Measurements from ENCODE around the gene HTRA2. TPM values are rescaled to one million over a fixed set of nuclear protein-coding genes. Genes with fewer than 3 reads are reported as not detected.

The HTRA2 gene
- total and polyA plus RNA-seq, 3 donors from 2014 or later: 36.5 to 46.8 (median 45.8) TPM

GRCh38 chr2:74577448-74577847 lies 47.7 kb downstream of the HTRA2 start:
- no peak for DNase-seq
- intact Hi-C loops (cut with DNase I; ENCODE audit: low total_unique reads): no loop called here
- no peaks in the 10 kb centered on the region for H3K27me3 ChIP-seq
- H3K4me1 ChIP-seq: no peaks in the 10 kb centered on the region
- WGBS, 2 donors: 62 to 71% methylated on average over 2 of the region's 2 CpGs
- no peak overlapping the region for H3K4me3 ChIP-seq
- TF ChIP-seq POLR2A (IDR thresholded peaks at IDR 0.05): no peak
- TF ChIP-seq, protein P1, sequence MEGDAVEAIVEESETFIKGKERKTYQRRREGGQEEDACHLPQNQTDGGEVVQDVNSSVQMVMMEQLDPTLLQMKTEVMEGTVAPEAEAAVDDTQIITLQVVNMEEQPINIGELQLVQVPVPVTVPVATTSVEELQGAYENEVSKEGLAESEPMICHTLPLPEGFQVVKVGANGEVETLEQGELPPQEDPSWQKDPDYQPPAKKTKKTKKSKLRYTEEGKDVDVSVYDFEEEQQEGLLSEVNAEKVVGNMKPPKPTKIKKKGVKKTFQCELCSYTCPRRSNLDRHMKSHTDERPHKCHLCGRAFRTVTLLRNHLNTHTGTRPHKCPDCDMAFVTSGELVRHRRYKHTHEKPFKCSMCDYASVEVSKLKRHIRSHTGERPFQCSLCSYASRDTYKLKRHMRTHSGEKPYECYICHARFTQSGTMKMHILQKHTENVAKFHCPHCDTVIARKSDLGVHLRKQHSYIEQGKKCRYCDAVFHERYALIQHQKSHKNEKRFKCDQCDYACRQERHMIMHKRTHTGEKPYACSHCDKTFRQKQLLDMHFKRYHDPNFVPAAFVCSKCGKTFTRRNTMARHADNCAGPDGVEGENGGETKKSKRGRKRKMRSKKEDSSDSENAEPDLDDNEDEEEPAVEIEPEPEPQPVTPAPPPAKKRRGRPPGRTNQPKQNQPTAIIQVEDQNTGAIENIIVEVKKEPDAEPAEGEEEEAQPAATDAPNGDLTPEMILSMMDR (IDR thresholded peaks at IDR 0.05): no peak
- no peaks in the 10 kb centered on the region for H3K9me3 ChIP-seq
- no peaks in the 10 kb centered on the region for H3K36me3 ChIP-seq (ENCODE audit: low read depth, missing control alignments)
- no peak overlapping the region for H3K27ac ChIP-seq

- intact Hi-C loops (cut with DNase I; ENCODE audit: low total_unique reads): no loop called here
- H3K27me3 ChIP-seq: no peaks in the 10 kb centered on the region
- WGBS, 2 donors: 93 to 95% methylated on average over 3 of the region's 3 CpGs
- DNase-seq: no peak
- no peak overlapping the region for H3K27ac ChIP-seq
- H3K4me3 ChIP-seq: no peak overlapping the region
- TF ChIP-seq, protein P1 (IDR thresholded peaks at IDR 0.05): no peak
- TF ChIP-seq POLR2A (IDR thresholded peaks at IDR 0.05): no peak
- no peaks in the 10 kb centered on the region for H3K4me1 ChIP-seq
- H3K36me3 ChIP-seq (ENCODE audit: low read depth, missing control alignments): no peaks in the 10 kb centered on the region
- H3K9me3 ChIP-seq: no peaks in the 10 kb centered on the region
Measured at GRCh38 chr2:74578408-74578807, 48.7 kb downstream of the HTRA2 start.

GRCh38 chr2:74581463-74581862 lies 51.7 kb downstream of the HTRA2 start:
- intact Hi-C loops (cut with DNase I; ENCODE audit: low total_unique reads): loop anchor here (10.0 kb wide), 1 partner anchor 97 kb away; the partner anchor contains the start of genes CCDC142 and TTC31
- WGBS, 2 donors: 71 to 78% methylated on average over 3 of the region's 3 CpGs
- TF ChIP-seq, protein P1 (IDR thresholded peaks at IDR 0.05): no peak
- no peak for TF ChIP-seq POLR2A (IDR thresholded peaks at IDR 0.05)

GRCh38 chr2:74582184-74582583 lies 52.5 kb downstream of the HTRA2 start:
- no peak for TF ChIP-seq POLR2A (IDR thresholded peaks at IDR 0.05)
- TF ChIP-seq, protein P1 (IDR thresholded peaks at IDR 0.05): no peak
- 77 to 90% methylated on average over 2 of the region's 2 CpGs for WGBS, 2 donors

More at GRCh38 chr2:74581463-74581862, 51.7 kb downstream of the HTRA2 start:
- H3K27ac ChIP-seq: no peak overlapping the region
- no peak overlapping the region for H3K4me3 ChIP-seq
- H3K36me3 ChIP-seq (ENCODE audit: low read depth, missing control alignments): no peaks in the 10 kb centered on the region
- no peaks in the 10 kb centered on the region for H3K4me1 ChIP-seq
- no peaks in the 10 kb centered on the region for H3K9me3 ChIP-seq
- no peak for DNase-seq
- no peaks in the 10 kb centered on the region for H3K27me3 ChIP-seq

More at GRCh38 chr2:74582184-74582583, 52.5 kb downstream of the HTRA2 start:
- no peak overlapping the region for H3K27ac ChIP-seq
- no peak for DNase-seq
- H3K27me3 ChIP-seq: no peaks in the 10 kb centered on the region
- no peaks in the 10 kb centered on the region for H3K9me3 ChIP-seq
- no peaks in the 10 kb centered on the region for H3K36me3 ChIP-seq (ENCODE audit: low read depth, missing control alignments)
- H3K4me3 ChIP-seq: no peak overlapping the region
- intact Hi-C loops (cut with DNase I; ENCODE audit: low total_unique reads): loop anchor here (10.0 kb wide), 1 partner anchor 97 kb away; the partner anchor contains the start of genes CCDC142 and TTC31
- no peaks in the 10 kb centered on the region for H3K4me1 ChIP-seq

Other genes with a start within 250 kb of the HTRA2 start
- 100 to 1,000 TPM; 113 to 188 TPM for gene SLC4A5, start 186.5 kb upstream of the HTRA2 start, total RNA-seq
- gene SLC4A5, start 186.5 kb upstream of the HTRA2 start, polyA plus RNA-seq (ENCODE audit: insufficient read depth, low read depth, low replicate concordance): 40.3 TPM
- 100 to 1,000 TPM; 321 to 403 TPM for gene DCTN1, start 149.6 kb upstream of the HTRA2 start, total RNA-seq
- 277 TPM for gene DCTN1, start 149.6 kb upstream of the HTRA2 start, polyA plus RNA-seq (ENCODE audit: insufficient read depth, low read depth, low replicate concordance)
- gene C2orf81, start 108.3 kb upstream of the HTRA2 start, total RNA-seq: 10 to 100 TPM; 10.4 to 15.7 TPM
- gene C2orf81, start 108.3 kb upstream of the HTRA2 start, polyA plus RNA-seq (ENCODE audit: insufficient read depth, low read depth, low replicate concordance): 23.1 TPM
- gene WDR54, start 108.2 kb upstream of the HTRA2 start, total RNA-seq: 10 to 100 TPM; 27.5 to 31.7 TPM
- gene WDR54, start 108.2 kb upstream of the HTRA2 start, polyA plus RNA-seq (ENCODE audit: insufficient read depth, low read depth, low replicate concordance): 90.6 TPM
- 10 to 100 TPM; 11.1 to 12.8 TPM for gene RTKN, start 88.0 kb upstream of the HTRA2 start, total RNA-seq
- 8.8 TPM for gene RTKN, start 88.0 kb upstream of the HTRA2 start, polyA plus RNA-seq (ENCODE audit: insufficient read depth, low read depth, low replicate concordance)
- gene INO80B, start 74.8 kb upstream of the HTRA2 start, total RNA-seq: 10 to 100 TPM; 23.1 to 27.9 TPM
- gene INO80B, start 74.8 kb upstream of the HTRA2 start, polyA plus RNA-seq (ENCODE audit: insufficient read depth, low read depth, low replicate concordance): 59.3 TPM
- gene WBP1, start 71.5 kb upstream of the HTRA2 start, total RNA-seq: 10 to 100 TPM; 73.8 to 84.3 TPM
- 80.8 TPM for gene WBP1, start 71.5 kb upstream of the HTRA2 start, polyA plus RNA-seq (ENCODE audit: insufficient read depth, low read depth, low replicate concordance)
- 10 to 100 TPM; 44.8 to 45.7 TPM for gene MOGS, start 64.6 kb upstream of the HTRA2 start, total RNA-seq
- gene MOGS, start 64.6 kb upstream of the HTRA2 start, polyA plus RNA-seq (ENCODE audit: insufficient read depth, low read depth, low replicate concordance): 41.3 TPM
- gene MRPL53, start 57.3 kb upstream of the HTRA2 start, total RNA-seq: 10 to 100 TPM; 23.6 to 46.0 TPM
- gene MRPL53, start 57.3 kb upstream of the HTRA2 start, polyA plus RNA-seq (ENCODE audit: insufficient read depth, low read depth, low replicate concordance): 64.8 TPM
- 10 to 100 TPM; 29.4 to 30.2 TPM for gene CCDC142, start 46.9 kb upstream of the HTRA2 start, total RNA-seq
- gene CCDC142, start 46.9 kb upstream of the HTRA2 start, polyA plus RNA-seq (ENCODE audit: insufficient read depth, low read depth, low replicate concordance): 15.5 TPM
- 10 to 100 TPM; 30.1 to 36.2 TPM for gene TTC31, start 46.9 kb upstream of the HTRA2 start, total RNA-seq
- 19.6 TPM for gene TTC31, start 46.9 kb upstream of the HTRA2 start, polyA plus RNA-seq (ENCODE audit: insufficient read depth, low read depth, low replicate concordance)
- 1 to 10 TPM in 1 of 2 donors, not detected in 1; 1.4 TPM for gene LBX2, start 30.3 kb upstream of the HTRA2 start, total RNA-seq
- 0.33 TPM for gene LBX2, start 30.3 kb upstream of the HTRA2 start, polyA plus RNA-seq (ENCODE audit: insufficient read depth, low read depth, low replicate concordance)
- 10 to 100 TPM; 17.0 to 20.1 TPM for gene PCGF1, start 22.2 kb upstream of the HTRA2 start, total RNA-seq
- gene PCGF1, start 22.2 kb upstream of the HTRA2 start, polyA plus RNA-seq (ENCODE audit: insufficient read depth, low read depth, low replicate concordance): 25.3 TPM
- 1 to 10 TPM; 1.3 to 4.5 TPM for gene TLX2, start 15.5 kb upstream of the HTRA2 start, total RNA-seq
- gene TLX2, start 15.5 kb upstream of the HTRA2 start, polyA plus RNA-seq (ENCODE audit: insufficient read depth, low read depth, low replicate concordance): 1.1 TPM
- under 1 TPM in 1 of 2 donors, not detected in 1; 0.43 TPM for gene DQX1, start 3.7 kb upstream of the HTRA2 start, total RNA-seq
- gene DQX1, start 3.7 kb upstream of the HTRA2 start, polyA plus RNA-seq (ENCODE audit: insufficient read depth, low read depth, low replicate concordance): 0.86 TPM
- 100 to 1,000 TPM; 141 to 169 TPM for gene AUP1, start 227 bp upstream of the HTRA2 start, total RNA-seq
- 107 TPM for gene AUP1, start 227 bp upstream of the HTRA2 start, polyA plus RNA-seq (ENCODE audit: insufficient read depth, low read depth, low replicate concordance)
- 10 to 100 TPM; 13.1 to 15.2 TPM for gene LOXL3, start 24.0 kb downstream of the HTRA2 start, total RNA-seq
- gene LOXL3, start 24.0 kb downstream of the HTRA2 start, polyA plus RNA-seq (ENCODE audit: insufficient read depth, low read depth, low replicate concordance): 10.5 TPM
- gene DOK1, start 24.8 kb downstream of the HTRA2 start, total RNA-seq: 10 to 100 TPM; 11.2 to 19.3 TPM
- 9.3 TPM for gene DOK1, start 24.8 kb downstream of the HTRA2 start, polyA plus RNA-seq (ENCODE audit: insufficient read depth, low read depth, low replicate concordance)
- 10 to 100 TPM; 11.7 to 14.0 TPM for gene M1AP, start 118.4 kb downstream of the HTRA2 start, total RNA-seq
- 21.4 TPM for gene M1AP, start 118.4 kb downstream of the HTRA2 start, polyA plus RNA-seq (ENCODE audit: insufficient read depth, low read depth, low replicate concordance)
- gene SEMA4F, start 124.3 kb downstream of the HTRA2 start, total RNA-seq: 10 to 100 TPM; 13.3 to 14.3 TPM
- 9.1 TPM for gene SEMA4F, start 124.3 kb downstream of the HTRA2 start, polyA plus RNA-seq (ENCODE audit: insufficient read depth, low read depth, low replicate concordance)